ENCODE results near the gene CYP4B1. TPM values are rescaled to one million over a fixed set of nuclear protein-coding genes. Genes with fewer than 3 reads are reported as not detected.

The CYP4B1 gene
- total RNA-seq, 4 donors from 2014 or later = 224 to 730 (median 336) TPM

DNA sequence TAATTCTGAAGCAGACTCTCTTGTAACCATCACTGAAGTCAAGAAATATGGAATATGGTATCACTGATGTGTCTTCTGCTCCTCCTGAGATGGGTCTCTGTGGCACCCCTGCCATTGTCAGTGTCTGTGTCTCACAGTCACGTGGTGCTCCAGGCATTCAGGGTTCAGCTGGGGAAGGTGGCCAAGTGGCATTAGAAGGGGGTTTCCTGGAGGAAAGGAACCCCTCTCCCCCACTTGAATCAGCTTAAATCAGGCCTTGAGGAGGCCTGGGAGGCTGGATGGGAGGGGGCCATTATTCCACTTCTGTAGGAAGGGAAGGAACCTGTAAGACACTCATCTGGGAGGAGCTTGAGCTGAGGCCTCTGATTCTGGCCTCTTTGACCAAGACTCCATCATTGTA, 20.5 kb downstream of the CYP4B1 start:
- TF ChIP-seq, protein P1, sequence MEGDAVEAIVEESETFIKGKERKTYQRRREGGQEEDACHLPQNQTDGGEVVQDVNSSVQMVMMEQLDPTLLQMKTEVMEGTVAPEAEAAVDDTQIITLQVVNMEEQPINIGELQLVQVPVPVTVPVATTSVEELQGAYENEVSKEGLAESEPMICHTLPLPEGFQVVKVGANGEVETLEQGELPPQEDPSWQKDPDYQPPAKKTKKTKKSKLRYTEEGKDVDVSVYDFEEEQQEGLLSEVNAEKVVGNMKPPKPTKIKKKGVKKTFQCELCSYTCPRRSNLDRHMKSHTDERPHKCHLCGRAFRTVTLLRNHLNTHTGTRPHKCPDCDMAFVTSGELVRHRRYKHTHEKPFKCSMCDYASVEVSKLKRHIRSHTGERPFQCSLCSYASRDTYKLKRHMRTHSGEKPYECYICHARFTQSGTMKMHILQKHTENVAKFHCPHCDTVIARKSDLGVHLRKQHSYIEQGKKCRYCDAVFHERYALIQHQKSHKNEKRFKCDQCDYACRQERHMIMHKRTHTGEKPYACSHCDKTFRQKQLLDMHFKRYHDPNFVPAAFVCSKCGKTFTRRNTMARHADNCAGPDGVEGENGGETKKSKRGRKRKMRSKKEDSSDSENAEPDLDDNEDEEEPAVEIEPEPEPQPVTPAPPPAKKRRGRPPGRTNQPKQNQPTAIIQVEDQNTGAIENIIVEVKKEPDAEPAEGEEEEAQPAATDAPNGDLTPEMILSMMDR (IDR thresholded peaks at IDR 0.05; ENCODE audit: low read depth) = no peak

DNA sequence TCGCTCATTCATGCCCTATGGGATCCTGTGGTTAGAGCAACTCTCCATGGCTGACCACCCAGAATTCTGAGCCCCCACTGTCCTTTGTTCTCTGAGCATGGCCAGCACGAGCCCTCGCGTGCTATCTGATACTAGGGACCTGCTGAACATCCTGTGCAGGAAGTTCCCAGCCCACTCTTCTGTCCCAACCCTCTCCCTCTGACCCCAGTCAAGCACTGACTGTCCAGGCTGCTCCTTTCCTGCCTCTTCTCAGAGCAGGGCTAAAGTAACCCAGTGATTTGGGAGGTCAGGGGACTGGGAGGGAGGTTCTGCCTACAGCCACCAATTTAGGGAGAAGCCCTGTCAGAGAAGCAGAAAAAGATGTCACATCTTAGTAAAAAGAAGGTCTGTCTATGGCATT, 21.2 kb downstream of the CYP4B1 start:
- TF ChIP-seq, protein P1 (IDR thresholded peaks at IDR 0.05; ENCODE audit: low read depth) = no peak

DNA sequence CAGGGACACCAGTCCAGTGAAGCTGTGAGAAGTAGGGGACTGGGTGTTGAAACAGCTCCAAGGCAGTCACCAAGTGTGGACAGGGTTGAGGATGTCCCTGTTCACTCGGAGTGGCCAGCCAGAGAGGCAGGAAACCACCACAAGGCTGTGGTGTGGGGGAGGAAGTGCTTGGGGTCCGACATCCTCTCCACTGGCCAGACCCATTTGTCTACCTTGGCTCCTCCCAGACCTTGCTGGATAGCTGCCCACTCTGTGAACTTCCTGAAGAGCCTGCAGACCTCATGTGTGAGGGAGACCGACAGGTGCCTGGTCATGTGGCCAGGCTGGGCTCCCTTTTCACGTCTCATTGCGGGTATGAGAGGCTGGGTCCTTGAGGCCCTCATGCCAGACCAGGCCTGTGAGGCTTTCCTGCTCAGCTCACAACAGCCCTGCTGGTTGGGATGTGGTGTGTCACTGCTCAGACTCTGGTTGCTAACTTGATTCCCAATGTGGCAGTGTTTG, 21.8 kb downstream of the CYP4B1 start:
- TF ChIP-seq, protein P1 (IDR thresholded peaks at IDR 0.05; ENCODE audit: low read depth) = no peak

DNA sequence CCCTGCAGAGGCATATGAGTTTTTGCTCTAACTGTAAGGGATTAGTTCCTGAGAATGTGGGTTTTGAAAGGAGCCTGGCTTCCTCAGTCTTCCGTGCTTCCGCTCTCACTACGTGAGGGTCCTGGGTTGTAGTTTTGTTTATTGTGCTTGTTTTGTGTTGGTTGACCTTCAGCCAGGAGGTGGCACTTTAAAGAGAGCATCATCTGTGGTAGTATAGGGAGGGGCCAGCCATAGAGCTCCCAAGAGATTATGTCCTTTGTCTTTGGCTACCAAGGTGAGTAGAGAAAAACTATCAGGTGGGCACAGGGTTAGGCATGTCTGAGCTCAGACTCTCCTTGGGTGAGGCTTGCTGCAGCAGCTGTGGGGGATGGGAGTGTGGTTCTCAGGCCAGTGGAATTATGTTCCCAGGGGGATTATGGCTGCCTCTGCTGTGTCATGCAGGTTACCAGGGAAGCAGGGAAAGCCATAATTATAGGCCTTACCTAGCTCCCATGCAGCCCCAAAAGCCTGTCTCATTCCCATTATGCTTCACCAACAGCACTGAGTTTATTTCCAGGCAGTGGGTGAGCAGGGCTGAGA, 23.5 kb downstream of the CYP4B1 start:
- TF ChIP-seq, protein P1 (IDR thresholded peaks at IDR 0.05; ENCODE audit: low read depth) = no peak

DNA sequence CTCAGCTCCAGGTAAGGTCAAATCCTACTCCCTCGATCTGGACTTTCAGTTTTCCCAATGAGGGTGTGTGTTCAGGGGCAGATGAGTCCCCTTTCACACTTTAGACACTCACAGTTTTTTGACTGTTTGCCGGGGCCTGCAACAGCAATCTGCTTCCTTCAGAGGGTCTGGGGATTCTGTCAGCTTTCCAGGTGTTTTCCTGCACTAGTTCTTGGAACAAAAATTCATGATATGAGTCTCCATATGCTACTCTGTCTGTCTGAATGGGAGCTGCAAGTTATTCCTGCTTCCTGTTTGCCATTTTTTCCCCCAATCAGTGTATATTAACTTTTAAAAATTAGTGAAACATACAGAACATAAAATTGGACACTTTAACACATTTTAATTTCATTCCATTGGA, 24.3 kb downstream of the CYP4B1 start:
- TF ChIP-seq, protein P1 (IDR thresholded peaks at IDR 0.05; ENCODE audit: low read depth) = no peak

DNA sequence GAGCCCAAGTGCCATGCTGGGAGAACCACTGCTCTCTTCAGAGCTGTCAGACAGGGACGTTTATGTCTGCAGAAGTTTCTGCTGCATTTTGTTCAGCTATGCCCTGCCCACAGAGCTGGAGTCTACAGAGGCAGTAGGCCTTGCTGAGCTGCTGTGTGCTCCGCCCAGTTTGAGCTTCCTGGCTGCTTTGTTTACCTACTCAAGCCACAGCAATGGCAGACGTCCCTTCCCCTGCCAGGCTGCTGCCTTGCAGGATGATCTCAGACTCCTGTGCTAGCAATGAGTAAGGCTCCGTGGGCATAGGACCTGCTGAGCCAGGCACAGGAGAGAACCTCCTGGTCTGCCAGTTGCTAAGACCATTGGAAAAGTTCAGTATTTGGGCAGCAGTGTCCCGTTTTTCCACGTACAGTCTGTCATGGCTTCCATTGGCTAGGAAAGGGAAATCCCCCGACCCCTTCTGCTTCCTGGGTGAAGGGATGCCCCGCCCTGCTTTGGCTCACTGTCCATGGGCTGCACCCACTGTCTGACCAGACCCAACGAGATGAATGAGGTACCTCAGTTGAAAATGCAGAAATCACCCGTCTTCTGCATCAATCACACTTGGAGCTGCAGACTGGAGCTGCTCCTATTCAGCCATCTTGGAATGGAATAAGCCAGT, 31.9 kb downstream of the CYP4B1 start:
- TF ChIP-seq, protein P1 (IDR thresholded peaks at IDR 0.05; ENCODE audit: low read depth) = no peak

DNA sequence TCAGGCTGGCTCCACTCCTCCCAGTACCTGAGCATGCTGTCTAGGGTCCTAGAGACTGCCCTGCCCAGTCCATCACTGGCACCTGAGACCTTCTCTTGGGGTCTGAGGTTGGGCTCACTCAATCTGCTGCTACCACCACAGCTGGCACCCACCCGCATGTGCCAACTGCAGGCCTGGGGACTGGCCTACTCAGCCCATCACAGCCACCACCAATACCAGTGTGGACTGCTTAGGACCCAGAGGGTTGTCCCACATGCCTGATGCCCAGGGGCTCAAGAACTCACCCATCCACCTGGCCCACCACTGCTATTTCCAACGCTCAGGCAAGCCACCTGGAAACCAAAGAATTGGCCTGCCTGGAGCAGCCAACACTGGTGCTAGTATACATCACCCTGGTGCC, 63.5 kb downstream of the CYP4B1 start:
- TF ChIP-seq, protein P1 (IDR thresholded peaks at IDR 0.05; ENCODE audit: low read depth) = no peak

Other genes starting within 250 kb of the CYP4B1 start
- not detected for gene KNCN, start 247.4 kb upstream of the CYP4B1 start, total RNA-seq
- 10 to 100 TPM; 57.8 to 68.8 (median 63.7) TPM for gene MKNK1, start 194.8 kb upstream of the CYP4B1 start, total RNA-seq
- gene MOB3C, start 182.2 kb upstream of the CYP4B1 start, total RNA-seq = 10 to 100 TPM; 14.5 to 19.2 (median 16.4) TPM
- gene ATPAF1, start 130.7 kb upstream of the CYP4B1 start, total RNA-seq = 10 to 100 TPM; 44.7 to 92.5 (median 46.6) TPM
- not detected for gene TEX38, start 127.2 kb upstream of the CYP4B1 start, total RNA-seq
- 100 to 1,000 TPM in 2 of 4 donors, 10 to 100 TPM in 2; 91.4 to 137 (median 102) TPM for gene EFCAB14, start 79.9 kb upstream of the CYP4B1 start, total RNA-seq
- 1 to 10 TPM in 1 of 4 donors, under 1 TPM in 1, not detected in 2; 0.66 to 1.2 TPM for gene CYP4A11, start 142.4 kb downstream of the CYP4B1 start, total RNA-seq
- gene CYP4X1, start 224.6 kb downstream of the CYP4B1 start, total RNA-seq = 10 to 100 TPM; 22.3 to 59.0 (median 42.1) TPM